Endodermal cell (in vitro differentiated cells): ENCODE data around the gene ASTN2. TPM values are rescaled to one million over a fixed set of nuclear protein-coding genes. Genes with fewer than 3 reads are reported as not detected.

Experiments
- DNase-seq: peaks from one replicate; pipeline ENCODE4 v3.0.0-alpha.2; 2017
- H3K27ac ChIP-seq: 2 replicates; pipeline ENCODE4 v1.5.1; 2013; ENCODE audit warnings: mild to moderate bottlenecking, low read depth, low read length, moderate library complexity
- H3K27me3 ChIP-seq: 2 replicates; pipeline ENCODE4 v1.6.1; 2013; ENCODE audit warnings: mild to moderate bottlenecking, low read length, moderate library complexity; ENCODE audit not compliant: insufficient read depth, control insufficient read depth, poor library complexity, severe bottlenecking
- H3K36me3 ChIP-seq: 2 replicates; pipeline ENCODE4 v1.7.0; 2013; ENCODE audit warnings: mild to moderate bottlenecking, low read length, moderate library complexity; ENCODE audit not compliant: control insufficient read depth, insufficient read depth
- H3K4me1 ChIP-seq: one replicate; pipeline ENCODE4 v1.7.0; 2013; ENCODE audit warnings: low read length; ENCODE audit not compliant: control insufficient read depth, insufficient read depth
- H3K4me3 ChIP-seq: 2 replicates; pipeline ENCODE4 v1.5.1; 2013; ENCODE audit warnings: mild to moderate bottlenecking, low read length, moderate library complexity
- H3K9ac ChIP-seq: 2 replicates; pipeline ENCODE4 v1.6.1; 2013; ENCODE audit warnings: mild to moderate bottlenecking, low read length, moderate library complexity; ENCODE audit not compliant: poor library complexity, severe bottlenecking; ENCODE audit errors: extremely low read depth
- H3K9me3 ChIP-seq: 2 replicates; pipeline ENCODE4 v1.6.1; 2013; ENCODE audit warnings: mild to moderate bottlenecking, low read length, moderate library complexity; ENCODE audit not compliant: control insufficient read depth
- H3K27ac Mint-ChIP-seq: 2 replicates; pipeline ENCODE4 v1.8.0; 2020; ENCODE audit warnings: mixed read lengths
- H3K27me3 Mint-ChIP-seq: 2 replicates; pipeline ENCODE4 v1.8.0; 2021; ENCODE audit warnings: mild to moderate bottlenecking, mixed read lengths; ENCODE audit not compliant: insufficient read depth
- H3K36me3 Mint-ChIP-seq: 2 replicates; pipeline ENCODE4 v1.8.0; 2020; ENCODE audit warnings: low read depth, mixed read lengths
- H3K4me1 Mint-ChIP-seq: 2 replicates; pipeline ENCODE4 v1.8.0; 2020; ENCODE audit warnings: mixed read lengths
- H3K4me3 Mint-ChIP-seq: 2 replicates; pipeline ENCODE4 v1.8.0; 2020; ENCODE audit warnings: mild to moderate bottlenecking, moderate library complexity, mixed read lengths
- H3K9me3 Mint-ChIP-seq: 2 replicates; pipeline ENCODE4 v1.8.0; 2020; ENCODE audit warnings: mild to moderate bottlenecking, mixed read lengths
- CTCF ChIP-seq: fragments of 200-600 bp; sonication (generic); conservative IDR thresholded peaks from 2 replicates; pipeline ENCODE4 v1.5.0; 2021; ENCODE audit warnings: antibody characterized with exemption, mild to moderate bottlenecking
- WGBS, 2 experiments: methylation state at CpG; one replicate each; pipeline versions ENCODE4 v1.1.5 to v1.1.7; 2013; ENCODE audit warnings: missing lambda C conversion rate in 2 of 2, mixed read lengths in 1 of 2; ENCODE audit not compliant: insufficient coverage in 1 of 2, insufficient read length in 1 of 2; 5-methylcytosine and 5-hydroxymethylcytosine counted together
- total RNA-seq, 2 donors: library from RNA; stranded (reverse); fragmentation: NEBNext Ultra II Directional in 1 of 2; extraction: Animal tissue kit (Norgen Biotek cat#: 25700) in 1 of 2; gene quantifications; 2 replicates in 1 of 2; 3 replicates in 1 of 2; pipeline ENCODE4 v1.2.1, GENCODE V29; 2021

The ASTN2 gene
- total RNA-seq, 2 donors from 2014 or later: 8.9 to 10.4 TPM

GRCh38 chr9:117411547-117411946 is 3.3 kb downstream of the ASTN2 start:
- Mint-ChIP-seq H3K36me3 (no peaks in the 10 kb centered on the region), H3K4me3 (no peak overlapping the region), H3K27me3 (peaks cover 55% of the 10 kb centered on the region), H3K4me1 (peaks cover 18% of the 10 kb centered on the region), H3K27ac (no peak overlapping the region), H3K9me3 (no peaks in the 10 kb centered on the region)
- DNase-seq: peak; percentile 91
- 25 to 56% methylated on average over 1 to 4 of the region's 4 CpGs for WGBS, 2 experiments
- Histone ChIP-seq H3K4me1 (peaks cover 4% of the 10 kb centered on the region), H3K27me3 (peaks cover 57% of the 10 kb centered on the region), H3K4me3 (no peak overlapping the region), H3K9ac (no peak overlapping the region), H3K36me3 (no peaks in the 10 kb centered on the region), H3K27ac (no peak overlapping the region), H3K9me3 (no peaks in the 10 kb centered on the region)
- TF ChIP-seq CTCF: peak; percentile 98

- Mint-ChIP-seq H3K4me1 (peaks cover 18% of the 10 kb centered on the region), H3K9me3 (no peaks in the 10 kb centered on the region), H3K27ac (no peak overlapping the region), H3K4me3 (no peak overlapping the region), H3K27me3 (peaks cover 54% of the 10 kb centered on the region), H3K36me3 (no peaks in the 10 kb centered on the region)
- no peaks in the 10 kb centered on the region for H3K9me3 ChIP-seq
- H3K4me1 ChIP-seq: peaks cover 4% of the 10 kb centered on the region
- H3K27me3 ChIP-seq: peaks cover 41% of the 10 kb centered on the region
- TF ChIP-seq CTCF: peak; percentile 40
- H3K9ac ChIP-seq: no peak overlapping the region
- peak; percentile 54 for DNase-seq
- 79 to 83% methylated on average over 4 to 5 of the region's 5 CpGs for WGBS, 2 experiments
- no peak overlapping the region for H3K4me3 ChIP-seq
- no peaks in the 10 kb centered on the region for H3K36me3 ChIP-seq
- H3K27ac ChIP-seq: no peak overlapping the region
Observed at GRCh38 chr9:117409321-117409720, 5.5 kb downstream of the ASTN2 start.

GRCh38 chr9:117407436-117408022 is 7.3 kb downstream of the ASTN2 start:
- Mint-ChIP-seq H3K27me3 (peaks cover 36% of the 10 kb centered on the region), H3K4me3 (no peak overlapping the region), H3K27ac (no peak overlapping the region), H3K4me1 (peaks cover 17% of the 10 kb centered on the region), H3K9me3 (no peaks in the 10 kb centered on the region), H3K36me3 (no peaks in the 10 kb centered on the region)
- no peak overlapping the region for H3K27ac ChIP-seq
- WGBS, 2 experiments: 44% methylated on average over 2 of the region's 2 CpGs; no CpG with 5 or more reads in 1 of the 2 experiments
- TF ChIP-seq CTCF: no peak
- no peaks in the 10 kb centered on the region for H3K36me3 ChIP-seq
- H3K4me3 ChIP-seq: no peak overlapping the region
- H3K4me1 ChIP-seq: peaks cover 8% of the 10 kb centered on the region
- H3K9ac ChIP-seq: no peak overlapping the region
- peaks cover 23% of the 10 kb centered on the region for H3K27me3 ChIP-seq
- DNase-seq: no peak
- no peaks in the 10 kb centered on the region for H3K9me3 ChIP-seq
